Chondrocyte (in vitro differentiated cells): ENCODE measurements around the gene HBEGF. TPM values are rescaled to one million over a fixed set of nuclear protein-coding genes. Genes with fewer than 3 reads are reported as not detected.
"Not testable (repeated sequence)": the region's sequence is repeated elsewhere in the genome, so short reads cannot be mapped to it uniquely, and the experiment has no call there.

Experiments
- DNase-seq: peaks from one replicate; pipeline ENCODE4 v3.0.0; 2021; ENCODE audit warnings: mixed read lengths, low spot score
- H3K27ac Mint-ChIP-seq: one replicate; pipeline ENCODE4 v1.8.0; 2021; ENCODE audit warnings: mild to moderate bottlenecking, moderate library complexity, mixed read lengths; ENCODE audit not compliant: unreplicated experiment
- H3K27me3 Mint-ChIP-seq: 2 replicates; pipeline ENCODE4 v1.8.0; 2021; ENCODE audit warnings: low read depth, mixed read lengths
- H3K36me3 Mint-ChIP-seq: 2 replicates; pipeline ENCODE4 v1.8.0; 2021; ENCODE audit warnings: low read depth, mixed read lengths
- H3K4me1 Mint-ChIP-seq: 2 replicates; pipeline ENCODE4 v1.8.0; 2021; ENCODE audit warnings: low read depth, mild to moderate bottlenecking, mixed read lengths
- H3K4me3 Mint-ChIP-seq: one replicate; pipeline ENCODE4 v1.8.0; 2021; ENCODE audit warnings: mild to moderate bottlenecking, moderate library complexity, mixed read lengths; ENCODE audit not compliant: unreplicated experiment
- H3K9me3 Mint-ChIP-seq: 2 replicates; pipeline ENCODE4 v1.8.0; 2021; ENCODE audit warnings: low read depth, mixed read lengths
- total RNA-seq: library from RNA; stranded (reverse); gene quantifications from 3 replicates; pipeline ENCODE4 v1.2.1, GENCODE V29; 2021
- TF ChIP-seq, protein P1 (sequence below): fragments of 200-600 bp; sonication (generic); IDR thresholded peaks from 2 replicates; pipeline ENCODE4 v1.5.0; 2021; ENCODE audit warnings: antibody characterized with exemption, mild to moderate bottlenecking, moderate library complexity

Gene HBEGF
- total RNA-seq, 1 donor from 2014 or later = 8.0 TPM

DNA sequence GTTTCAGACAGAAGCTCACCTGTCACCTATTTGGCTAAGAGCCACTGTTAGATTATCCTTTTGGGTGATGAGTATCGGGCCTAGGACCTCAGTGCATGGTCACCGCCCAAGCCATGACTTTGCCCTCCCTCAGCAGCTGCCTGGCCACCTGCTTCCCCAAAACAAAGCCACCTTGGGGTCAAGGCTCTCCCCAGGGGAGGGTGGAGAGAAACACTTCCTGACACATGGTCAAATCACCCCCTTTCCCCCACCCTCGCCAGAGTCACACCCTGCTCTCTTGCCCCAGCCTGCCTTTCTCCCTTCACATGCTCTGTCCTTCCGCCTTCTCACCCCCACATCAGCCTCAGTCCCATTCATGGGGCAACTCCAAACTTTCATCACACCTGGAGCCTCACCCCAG lies 1.7 kb upstream of the HBEGF start:
- TF ChIP-seq, protein P1, sequence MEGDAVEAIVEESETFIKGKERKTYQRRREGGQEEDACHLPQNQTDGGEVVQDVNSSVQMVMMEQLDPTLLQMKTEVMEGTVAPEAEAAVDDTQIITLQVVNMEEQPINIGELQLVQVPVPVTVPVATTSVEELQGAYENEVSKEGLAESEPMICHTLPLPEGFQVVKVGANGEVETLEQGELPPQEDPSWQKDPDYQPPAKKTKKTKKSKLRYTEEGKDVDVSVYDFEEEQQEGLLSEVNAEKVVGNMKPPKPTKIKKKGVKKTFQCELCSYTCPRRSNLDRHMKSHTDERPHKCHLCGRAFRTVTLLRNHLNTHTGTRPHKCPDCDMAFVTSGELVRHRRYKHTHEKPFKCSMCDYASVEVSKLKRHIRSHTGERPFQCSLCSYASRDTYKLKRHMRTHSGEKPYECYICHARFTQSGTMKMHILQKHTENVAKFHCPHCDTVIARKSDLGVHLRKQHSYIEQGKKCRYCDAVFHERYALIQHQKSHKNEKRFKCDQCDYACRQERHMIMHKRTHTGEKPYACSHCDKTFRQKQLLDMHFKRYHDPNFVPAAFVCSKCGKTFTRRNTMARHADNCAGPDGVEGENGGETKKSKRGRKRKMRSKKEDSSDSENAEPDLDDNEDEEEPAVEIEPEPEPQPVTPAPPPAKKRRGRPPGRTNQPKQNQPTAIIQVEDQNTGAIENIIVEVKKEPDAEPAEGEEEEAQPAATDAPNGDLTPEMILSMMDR = no peak
- Mint-ChIP-seq H3K27ac (no peak overlapping the region), H3K9me3 (no peaks in the 10 kb centered on the region), H3K27me3 (peaks cover 3% of the 10 kb centered on the region), H3K4me3 (no peak overlapping the region), H3K36me3 (no peaks in the 10 kb centered on the region), H3K4me1 (peaks cover 18% of the 10 kb centered on the region)
- peak; percentile 29 for DNase-seq

DNA sequence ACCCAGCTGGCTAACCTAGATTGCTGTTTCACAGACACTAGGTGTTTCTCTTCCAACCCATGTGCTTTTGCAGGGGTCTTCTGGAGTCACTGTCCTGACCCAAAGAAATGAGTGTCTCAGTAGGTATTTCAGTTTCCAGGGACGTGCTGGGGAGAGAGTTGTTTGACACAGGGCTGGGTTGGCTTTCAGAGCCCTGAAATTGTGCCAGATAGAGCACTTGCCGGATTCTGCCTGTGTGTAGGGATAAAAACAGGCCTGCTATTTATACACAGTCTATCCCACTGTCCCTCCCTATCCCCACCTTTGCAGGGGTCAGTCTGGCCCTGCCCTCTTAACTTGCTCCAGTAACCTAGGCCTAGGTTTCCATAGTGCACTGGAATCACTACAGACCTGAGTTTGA lies 957 bp upstream of the HBEGF start:
- TF ChIP-seq, protein P1 = no peak
- Mint-ChIP-seq H3K27me3 (peaks cover 3% of the 10 kb centered on the region), H3K9me3 (no peaks in the 10 kb centered on the region), H3K4me3 (peak overlapping the region; percentile 66), H3K4me1 (peaks cover 21% of the 10 kb centered on the region), H3K36me3 (no peaks in the 10 kb centered on the region), H3K27ac (no peak overlapping the region)
- DNase-seq = peak; percentile 6

DNA sequence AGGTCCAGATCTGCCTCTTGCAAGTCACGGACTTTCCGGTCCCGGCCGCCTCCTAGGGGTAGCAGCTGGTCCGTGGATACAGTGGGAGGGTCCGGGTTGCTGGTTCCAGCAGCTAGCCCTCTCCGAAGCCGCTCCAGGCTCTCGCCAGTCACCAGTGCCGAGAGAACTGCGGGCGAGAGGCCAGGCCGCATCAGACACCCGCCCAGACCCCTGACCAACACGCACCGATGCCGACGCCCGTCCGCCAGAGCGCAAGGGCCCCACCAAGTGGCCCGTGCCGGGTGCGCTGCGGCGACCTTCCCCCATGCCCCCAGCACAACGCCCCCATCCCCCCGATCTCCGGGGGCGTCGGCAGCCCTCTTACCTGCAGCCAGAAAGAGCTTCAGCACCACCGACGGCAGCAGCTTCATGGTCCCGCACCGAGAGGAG lies 470 bp downstream of the HBEGF start:
- DNase-seq = peak; percentile 89
- Mint-ChIP-seq H3K9me3 (no peaks in the 10 kb centered on the region), H3K4me3 (peak overlapping the region; percentile 82), H3K27ac (peak overlapping the region; percentile 54), H3K36me3 (no peaks in the 10 kb centered on the region), H3K4me1 (peaks cover 22% of the 10 kb centered on the region), H3K27me3 (peaks cover 3% of the 10 kb centered on the region)
- TF ChIP-seq, protein P1 = peak; percentile 71

DNA sequence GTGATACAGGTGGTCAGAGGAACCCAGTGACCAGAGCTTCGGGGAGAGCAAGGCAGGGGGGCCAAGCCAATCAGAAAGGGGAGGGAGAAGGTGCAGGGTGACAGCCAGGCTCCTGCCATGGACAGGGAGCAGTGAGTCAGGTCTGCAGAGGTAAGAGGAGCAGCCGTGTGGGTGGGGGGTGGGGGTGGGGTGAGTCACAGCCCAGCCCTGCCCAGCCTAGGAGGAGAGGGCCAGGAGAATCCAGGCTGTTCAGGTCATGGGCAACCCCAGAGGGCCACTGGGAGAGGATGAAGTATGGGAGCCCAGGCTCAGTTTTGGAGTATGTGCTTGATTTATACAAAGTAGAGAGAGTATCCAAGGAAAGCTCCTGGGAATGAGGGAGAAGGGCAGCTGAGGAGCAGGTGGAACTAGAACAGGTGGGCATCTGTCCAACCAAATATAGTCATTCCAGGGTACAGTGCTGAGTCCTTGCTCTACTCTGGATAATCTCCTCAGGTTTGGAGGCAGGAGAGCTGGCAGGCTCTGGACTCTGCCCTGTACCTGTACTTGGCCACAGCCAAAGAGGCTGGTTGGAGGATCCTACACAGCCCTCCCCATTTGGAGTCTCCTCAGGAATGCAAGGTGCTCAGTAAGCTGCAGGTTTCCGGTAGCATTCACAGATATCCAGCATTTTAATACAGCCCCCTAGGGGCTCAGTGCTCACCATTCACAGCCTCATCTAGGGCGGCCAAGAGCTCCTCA lies 1.6 kb downstream of the HBEGF start:
- peaks cover 3% of the 10 kb centered on the region for H3K27me3 Mint-ChIP-seq
- no peaks in the 10 kb centered on the region for H3K36me3 Mint-ChIP-seq
- peak overlapping the region; percentile 82 for H3K4me3 Mint-ChIP-seq
- H3K27ac Mint-ChIP-seq = no peak overlapping the region
- H3K4me1 Mint-ChIP-seq = peaks cover 22% of the 10 kb centered on the region
- peak; percentile 29 for DNase-seq
- H3K9me3 Mint-ChIP-seq = no peaks in the 10 kb centered on the region
- TF ChIP-seq, protein P1 = no peak

DNA sequence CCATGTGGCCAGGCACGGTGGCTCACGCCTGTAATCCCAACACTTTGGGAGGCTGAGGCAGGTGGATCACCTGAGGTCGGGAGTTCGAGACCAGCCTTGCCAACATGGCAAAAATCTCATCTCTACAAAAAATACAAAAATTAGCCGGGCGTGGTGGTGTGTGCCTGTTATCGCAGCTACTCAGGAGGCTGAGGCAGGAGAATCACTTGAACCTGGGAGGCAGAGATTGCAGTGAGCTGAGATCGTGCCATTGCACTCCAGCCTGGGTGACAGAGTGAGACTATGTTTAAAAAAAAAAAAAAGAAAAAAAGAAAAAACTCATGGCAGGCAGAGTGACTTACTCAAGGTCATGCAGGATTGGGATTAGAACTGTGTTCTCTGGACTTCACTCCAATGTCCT lies 2.6 kb downstream of the HBEGF start:
- H3K4me1 Mint-ChIP-seq = peaks cover 23% of the 10 kb centered on the region

DNA sequence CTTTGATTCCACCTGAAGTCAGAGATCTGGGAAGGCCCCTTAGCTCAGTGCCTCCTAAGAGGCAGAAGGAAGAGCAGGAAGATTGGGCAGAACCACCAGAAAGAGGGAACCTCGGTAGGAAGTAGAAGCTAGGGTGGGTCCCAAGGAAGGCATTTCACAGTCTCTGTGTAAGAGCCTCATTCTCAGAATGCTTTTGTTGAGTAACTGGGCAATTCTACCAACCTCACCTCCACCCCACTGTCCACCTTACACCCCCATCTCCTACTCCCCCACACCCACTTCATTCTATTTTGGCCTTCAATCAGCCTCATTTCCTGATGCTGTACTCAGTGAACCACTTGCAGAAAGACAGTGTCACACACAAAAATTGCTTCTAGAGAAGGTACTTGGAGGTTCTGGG lies 3.5 kb downstream of the HBEGF start:
- H3K27me3 Mint-ChIP-seq = no peaks in the 10 kb centered on the region
- H3K27ac Mint-ChIP-seq = no peak overlapping the region
- DNase-seq = no peak
- TF ChIP-seq, protein P1 = no peak
- peaks cover 30% of the 10 kb centered on the region for H3K4me1 Mint-ChIP-seq
- no peaks in the 10 kb centered on the region for H3K36me3 Mint-ChIP-seq
- H3K4me3 Mint-ChIP-seq = no peak overlapping the region
- no peaks in the 10 kb centered on the region for H3K9me3 Mint-ChIP-seq

More for the DNA sequence above, 2.6 kb downstream of the HBEGF start:
- not testable (repeated sequence) for H3K27me3 Mint-ChIP-seq, H3K9me3 Mint-ChIP-seq, H3K4me3 Mint-ChIP-seq, H3K27ac Mint-ChIP-seq, H3K36me3 Mint-ChIP-seq
- peak; percentile 6 for DNase-seq
